TTC549 (cell line): Measurements from ENCODE around the gene LHB.

Experiments used
- FAIRE-seq: peaks from 2 replicates; lab custom pipeline; 2012; peaks lifted over from hg19 to GRCh38; lab: Jason Lieb, UNC

The LHB gene

GRCh38 chr19:48975947-48976847 is 40.7 kb downstream of the LHB start:
- FAIRE-seq, result no peak

GRCh38 chr19:48970923-48971395 is 45.9 kb downstream of the LHB start:
- FAIRE-seq, result peak; percentile 46

- no peak for FAIRE-seq
These were observed 46.6 kb downstream of the LHB start for GRCh38 chr19:48970139-48970766.

GRCh38 chr19:48969276-48970138 is 47.4 kb downstream of the LHB start:
- FAIRE-seq, result peak; percentile 93

- FAIRE-seq, result no peak
These were observed 48.1 kb downstream of the LHB start for GRCh38 chr19:48968813-48969218.

GRCh38 chr19:48968179-48968661 is 48.7 kb downstream of the LHB start:
- no peak for FAIRE-seq

- FAIRE-seq, result no peak
These were observed 49.3 kb downstream of the LHB start for GRCh38 chr19:48967346-48968178.

GRCh38 chr19:48966541-48967345 is 50.1 kb downstream of the LHB start:
- FAIRE-seq, result no peak
